Activated CD4-positive, alpha-beta T cell treated with anti-CD3 and anti-CD28 coated beads for 36 hours (primary cell): ENCODE measurements around the gene LPAR1. TPM values are rescaled to one million over a fixed set of nuclear protein-coding genes. Genes with fewer than 3 reads are reported as not detected.

Source experiments
- ATAC-seq: fragments of 200-7000 bp; cut with Tn5 transposase; one replicate; pipeline ENCODE4 v1.10.0; 2021; ENCODE audit warnings: mild to moderate bottlenecking, moderate library complexity
- CTCF ChIA-PET: fragments of 350-600 bp; sonication (Branson Sonifier 250); formaldehyde crosslinking; loops from one replicate; lab custom pipeline; 2021; ENCODE audit warnings: antibody characterized with exemption; lab: Charles Lee
- POLR2A ChIA-PET: fragments of 350-600 bp; sonication (Branson Sonifier 250); formaldehyde crosslinking; loops from one replicate; lab custom pipeline; 2021; ENCODE audit warnings: antibody characterized with exemption, inconsistent platforms; lab: Charles Lee
- DNase-seq: peaks from one replicate; pipeline ENCODE4 v3.0.0-alpha.2; 2020
- H3K27ac Mint-ChIP-seq: one replicate; pipeline ENCODE4 v1.8.0; 2021; ENCODE audit warnings: mixed read lengths
- H3K27me3 Mint-ChIP-seq: one replicate; pipeline ENCODE4 v1.8.0; 2021; ENCODE audit warnings: mixed read lengths
- H3K36me3 Mint-ChIP-seq: one replicate; pipeline ENCODE4 v1.8.0; 2021; ENCODE audit warnings: low read depth, mixed read lengths
- H3K4me1 Mint-ChIP-seq: one replicate; pipeline ENCODE4 v1.8.0; 2021; ENCODE audit warnings: mixed read lengths
- H3K4me3 Mint-ChIP-seq: one replicate; pipeline ENCODE4 v1.8.0; 2021; ENCODE audit warnings: mild to moderate bottlenecking, moderate library complexity, mixed read lengths
- H3K9me3 Mint-ChIP-seq: one replicate; pipeline ENCODE4 v1.8.0; 2021; ENCODE audit warnings: low read depth, mixed read lengths
- intact Hi-C, 2 experiments: fragments of 100-400 bp; cut with DNase I in 1 of 2; cut with micrococcal nuclease in 1 of 2; formaldehyde crosslinking; loops; one replicate each; pipeline versions ENCODE4 v1.14.2 to v1.15.1; 2022 to 2024; cut with DNase I, micrococcal nuclease
- total RNA-seq, 2 experiments: library from RNA; stranded (reverse); gene quantifications; one replicate each; pipeline ENCODE4 v1.2.3, GENCODE V29; 2021

Gene LPAR1
- total RNA-seq, 2 experiments from 2014 or later = not detected

DNA sequence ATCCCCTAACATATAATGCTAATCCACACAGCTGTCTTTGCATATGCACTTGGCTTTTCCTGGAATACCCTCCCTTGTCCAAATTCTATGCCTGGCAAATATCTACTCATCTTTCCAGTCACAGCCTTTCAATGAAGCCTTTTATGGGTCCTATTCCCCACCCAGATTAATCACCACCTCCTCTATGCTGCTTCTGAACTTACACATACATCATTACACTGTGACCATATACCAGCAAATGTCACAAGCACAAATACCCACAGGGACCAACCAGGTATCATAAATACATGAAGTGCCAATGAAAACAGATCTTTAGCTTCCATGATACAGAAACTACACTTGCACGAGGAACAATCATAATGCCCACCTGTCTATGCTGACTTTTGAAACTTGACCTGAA lies 22.3 kb downstream of the LPAR1 start:
- Mint-ChIP-seq H3K9me3 (no peaks in the 10 kb centered on the region), H3K36me3 (no peaks in the 10 kb centered on the region), H3K27ac (no peak overlapping the region), H3K27me3 (peaks cover 2% of the 10 kb centered on the region), H3K4me1 (no peaks in the 10 kb centered on the region), H3K4me3 (no peak overlapping the region)
- DNase-seq (no peak), ATAC-seq (no peak)
- CTCF ChIA-PET = no interaction called here
- POLR2A ChIA-PET = no interaction called here
- intact Hi-C loops = no loop called here

DNA sequence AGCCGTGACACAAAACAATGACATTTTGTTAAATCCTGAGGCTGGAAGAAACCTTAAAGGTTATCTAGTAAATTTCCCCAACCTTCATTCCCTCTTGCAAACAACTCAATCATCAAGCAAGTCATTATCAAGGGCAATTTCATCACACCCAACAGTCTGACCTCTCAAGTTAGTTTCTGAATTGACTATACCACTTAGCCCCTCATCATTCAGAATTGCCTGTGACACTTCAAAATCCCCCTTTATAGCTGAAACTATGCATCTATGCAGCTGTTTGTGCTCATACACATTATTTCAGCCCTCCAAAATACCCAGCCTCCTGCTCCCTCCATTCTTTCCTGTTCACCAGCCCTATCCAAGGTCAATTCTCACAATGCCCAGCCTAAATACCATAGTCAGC lies 24.6 kb downstream of the LPAR1 start:
- Mint-ChIP-seq H3K4me1 (no peaks in the 10 kb centered on the region), H3K9me3 (no peaks in the 10 kb centered on the region), H3K27me3 (peaks cover 2% of the 10 kb centered on the region), H3K36me3 (no peaks in the 10 kb centered on the region), H3K4me3 (no peak overlapping the region), H3K27ac (no peak overlapping the region)
- ChIA-PET CTCF (no interaction called here), POLR2A (no interaction called here)
- intact Hi-C loops = no loop called here
- DNase-seq = no peak
- no peak for ATAC-seq

- POLR2A ChIA-PET = no interaction called here
- peaks cover 2% of the 10 kb centered on the region for H3K27me3 Mint-ChIP-seq
- no peak overlapping the region for H3K4me3 Mint-ChIP-seq
- no peaks in the 10 kb centered on the region for H3K4me1 Mint-ChIP-seq
- ATAC-seq (no peak), DNase-seq (no peak)
- intact Hi-C loops = no loop called here
- CTCF ChIA-PET = no interaction called here
- H3K9me3 Mint-ChIP-seq = no peaks in the 10 kb centered on the region
- no peak overlapping the region for H3K27ac Mint-ChIP-seq
- no peaks in the 10 kb centered on the region for H3K36me3 Mint-ChIP-seq
Observed at GRCh38 chr9:111013250-111013649, 25.0 kb downstream of the LPAR1 start.

- CTCF ChIA-PET = no interaction called here
- H3K4me3 Mint-ChIP-seq = no peak overlapping the region
- peaks cover 2% of the 10 kb centered on the region for H3K9me3 Mint-ChIP-seq
- peaks cover 6% of the 10 kb centered on the region for H3K27me3 Mint-ChIP-seq
- intact Hi-C loops = no loop called here
- no peaks in the 10 kb centered on the region for H3K36me3 Mint-ChIP-seq
- POLR2A ChIA-PET = no interaction called here
- no peaks in the 10 kb centered on the region for H3K4me1 Mint-ChIP-seq
- no peak for ATAC-seq
- DNase-seq = no peak
- H3K27ac Mint-ChIP-seq = no peak overlapping the region
Observed at GRCh38 chr9:111008158-111009075, 29.9 kb downstream of the LPAR1 start.

DNA sequence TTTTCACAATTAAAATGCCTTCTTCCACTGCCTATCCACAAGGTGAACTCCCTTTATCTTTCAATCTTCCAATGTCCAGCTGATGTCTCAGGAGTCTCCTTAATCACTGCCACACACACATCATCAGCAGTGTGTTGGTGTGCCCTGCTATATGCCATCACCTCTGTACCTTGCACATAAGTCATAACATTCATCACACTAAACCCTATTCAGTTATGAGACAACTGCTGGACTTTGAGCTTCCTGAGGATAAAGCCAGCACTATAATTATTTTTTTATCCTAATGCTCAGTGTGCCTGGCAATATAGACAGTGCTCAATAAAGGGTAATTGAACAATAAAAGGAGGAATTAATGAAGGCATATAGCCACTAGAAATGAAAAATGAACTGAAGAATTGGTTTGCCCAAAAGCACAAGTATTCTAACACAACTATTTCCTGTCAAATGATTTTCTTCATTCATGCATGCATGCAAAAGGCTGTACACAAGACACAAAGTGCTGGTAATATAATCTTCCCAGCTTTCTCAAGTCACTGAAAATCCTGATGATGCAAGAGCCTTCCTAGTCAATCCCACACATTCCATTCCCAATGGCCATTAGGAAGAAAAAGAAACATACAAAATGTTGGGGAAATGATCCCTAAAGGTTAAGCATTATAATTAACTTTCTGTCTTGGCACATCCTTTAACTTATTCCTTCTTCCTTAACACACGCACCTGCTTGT lies 32.4 kb downstream of the LPAR1 start:
- ChIA-PET POLR2A (no interaction called here), CTCF (no interaction called here)
- ATAC-seq (no peak), DNase-seq (no peak)
- Mint-ChIP-seq H3K4me3 (no peak overlapping the region), H3K27ac (no peak overlapping the region), H3K36me3 (no peaks in the 10 kb centered on the region), H3K4me1 (no peaks in the 10 kb centered on the region), H3K27me3 (peaks cover 4% of the 10 kb centered on the region), H3K9me3 (peaks cover 2% of the 10 kb centered on the region)
- intact Hi-C loops = no loop called here

GRCh38 chr9:111004936-111005335 lies 33.3 kb downstream of the LPAR1 start:
- Mint-ChIP-seq H3K4me1 (no peaks in the 10 kb centered on the region), H3K9me3 (peaks cover 2% of the 10 kb centered on the region), H3K27me3 (peaks cover 4% of the 10 kb centered on the region), H3K27ac (no peak overlapping the region), H3K4me3 (no peak overlapping the region), H3K36me3 (no peaks in the 10 kb centered on the region)
- CTCF ChIA-PET = no interaction called here
- ATAC-seq (no peak), DNase-seq (no peak)
- intact Hi-C loops = no loop called here
- POLR2A ChIA-PET = no interaction called here

DNA sequence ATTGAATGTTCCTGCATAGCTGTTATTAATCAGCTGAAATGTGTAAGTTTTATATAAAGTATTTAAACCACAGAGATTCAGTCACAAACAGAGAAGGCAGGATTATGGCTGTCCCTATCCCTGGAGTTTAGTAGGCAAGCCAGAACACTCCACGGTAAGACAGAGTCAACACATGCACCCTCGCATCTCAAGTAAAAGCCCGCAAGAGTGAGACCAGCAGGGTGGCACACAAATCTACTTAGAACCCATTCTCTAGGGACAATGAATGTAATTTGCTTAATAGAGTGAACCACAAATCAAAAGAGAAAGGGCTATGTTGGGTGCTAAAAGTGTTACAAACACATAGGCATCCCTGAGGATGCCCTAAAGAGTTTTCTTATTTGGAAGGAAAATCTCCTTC lies 35.1 kb downstream of the LPAR1 start:
- ATAC-seq (no peak), DNase-seq (no peak)
- Mint-ChIP-seq H3K27ac (no peak overlapping the region), H3K4me1 (no peaks in the 10 kb centered on the region), H3K27me3 (peaks cover 4% of the 10 kb centered on the region), H3K36me3 (no peaks in the 10 kb centered on the region), H3K4me3 (no peak overlapping the region), H3K9me3 (peaks cover 2% of the 10 kb centered on the region)
- POLR2A ChIA-PET = no interaction called here
- intact Hi-C loops = no loop called here
- CTCF ChIA-PET = no interaction called here

- DNase-seq = no peak
- POLR2A ChIA-PET = no interaction called here
- Mint-ChIP-seq H3K27ac (no peak overlapping the region), H3K4me1 (no peaks in the 10 kb centered on the region), H3K27me3 (peaks cover 3% of the 10 kb centered on the region), H3K4me3 (no peak overlapping the region), H3K36me3 (no peaks in the 10 kb centered on the region), H3K9me3 (peaks cover 2% of the 10 kb centered on the region)
- intact Hi-C loops = no loop called here
- ATAC-seq = no peak
- CTCF ChIA-PET = no interaction called here
Observed at GRCh38 chr9:111001526-111001925, 36.7 kb downstream of the LPAR1 start.

DNA sequence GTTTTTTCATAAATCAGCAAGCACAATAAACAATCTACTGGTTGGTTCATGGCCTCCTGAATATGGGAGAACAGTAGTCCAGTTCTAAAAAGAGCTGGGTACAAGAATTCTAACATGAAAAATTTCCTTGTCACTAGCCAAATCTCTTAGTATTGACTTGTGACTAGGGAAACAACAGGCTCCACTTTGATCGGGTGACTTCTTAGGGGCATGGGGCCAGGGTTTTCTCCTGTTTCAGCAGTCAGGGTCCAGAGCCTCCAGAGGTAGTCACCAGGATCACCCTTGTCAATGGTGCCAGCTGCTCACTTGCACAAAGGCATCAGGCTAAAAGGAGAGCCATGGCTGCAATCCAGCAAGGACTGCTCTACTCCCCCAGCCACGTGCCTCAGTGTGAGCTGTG lies 38.1 kb downstream of the LPAR1 start:
- DNase-seq (no peak), ATAC-seq (no peak)
- POLR2A ChIA-PET = no interaction called here
- Mint-ChIP-seq H3K4me3 (no peak overlapping the region), H3K36me3 (no peaks in the 10 kb centered on the region), H3K27ac (no peak overlapping the region), H3K9me3 (no peaks in the 10 kb centered on the region), H3K4me1 (no peaks in the 10 kb centered on the region), H3K27me3 (peaks cover 3% of the 10 kb centered on the region)
- CTCF ChIA-PET = no interaction called here
- intact Hi-C loops = no loop called here

DNA sequence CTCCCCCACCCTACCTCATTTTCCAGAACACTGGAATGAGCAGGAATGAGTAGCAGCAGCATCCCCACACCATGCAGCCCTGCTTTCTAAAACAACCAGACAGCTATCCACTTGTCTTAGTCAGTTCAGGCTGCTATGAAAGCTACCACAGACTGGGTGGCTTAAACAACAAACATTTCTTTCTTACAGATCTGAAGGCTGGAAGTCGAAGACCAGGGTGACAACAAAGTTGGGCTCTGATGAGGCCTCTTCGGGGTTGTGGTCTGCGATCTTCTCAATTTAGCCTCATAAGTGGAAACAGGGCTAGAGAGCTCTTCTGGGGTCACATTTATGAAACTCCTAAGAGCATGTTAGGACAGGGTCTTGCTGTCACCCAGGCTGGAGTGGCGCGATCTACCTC lies 38.9 kb downstream of the LPAR1 start:
- H3K27ac Mint-ChIP-seq = no peak overlapping the region
- no peaks in the 10 kb centered on the region for H3K36me3 Mint-ChIP-seq
- H3K4me3 Mint-ChIP-seq = no peak overlapping the region
- ATAC-seq = no peak
- POLR2A ChIA-PET = no interaction called here
- peaks cover under 1% of the 10 kb centered on the region for H3K27me3 Mint-ChIP-seq
- DNase-seq = no peak
- CTCF ChIA-PET = no interaction called here
- H3K4me1 Mint-ChIP-seq = no peaks in the 10 kb centered on the region
- H3K9me3 Mint-ChIP-seq = no peaks in the 10 kb centered on the region
- intact Hi-C loops = no loop called here

DNA sequence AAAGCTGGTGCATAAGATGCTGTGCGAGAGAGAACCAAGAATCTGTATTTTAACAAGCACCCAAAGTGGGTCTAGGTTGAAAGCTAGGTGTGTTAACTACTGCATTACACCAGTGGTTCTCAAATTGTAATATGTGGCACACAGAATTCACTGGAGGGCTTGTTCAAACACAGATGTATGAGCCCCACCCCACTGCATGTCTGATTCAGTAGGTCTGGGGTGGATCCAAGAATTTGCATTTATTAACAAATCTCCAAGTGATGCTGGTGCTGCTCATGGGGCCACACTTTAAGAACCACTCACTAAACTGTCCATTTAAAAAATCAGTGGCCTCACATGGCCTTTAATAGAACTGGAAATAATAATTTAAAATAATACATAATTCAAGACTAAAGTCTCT lies 40.4 kb downstream of the LPAR1 start:
- Mint-ChIP-seq H3K27ac (no peak overlapping the region), H3K36me3 (no peaks in the 10 kb centered on the region), H3K9me3 (no peaks in the 10 kb centered on the region), H3K27me3 (no peaks in the 10 kb centered on the region), H3K4me3 (no peak overlapping the region), H3K4me1 (no peaks in the 10 kb centered on the region)
- ChIA-PET CTCF (no interaction called here), POLR2A (no interaction called here)
- no peak for DNase-seq
- intact Hi-C loops = no loop called here
- ATAC-seq = no peak
